Measurements from ENCODE around the gene ZNF764. TPM values are rescaled to one million over a fixed set of nuclear protein-coding genes. Genes with fewer than 3 reads are reported as not detected.

The ZNF764 gene
- total and polyA plus RNA-seq, 9 of the 15 experiments (the other 6 are each of a cell fraction or from before 2014, with no cell fraction given), result 0.69 to 10.1 (median 4.1) TPM

DNA sequence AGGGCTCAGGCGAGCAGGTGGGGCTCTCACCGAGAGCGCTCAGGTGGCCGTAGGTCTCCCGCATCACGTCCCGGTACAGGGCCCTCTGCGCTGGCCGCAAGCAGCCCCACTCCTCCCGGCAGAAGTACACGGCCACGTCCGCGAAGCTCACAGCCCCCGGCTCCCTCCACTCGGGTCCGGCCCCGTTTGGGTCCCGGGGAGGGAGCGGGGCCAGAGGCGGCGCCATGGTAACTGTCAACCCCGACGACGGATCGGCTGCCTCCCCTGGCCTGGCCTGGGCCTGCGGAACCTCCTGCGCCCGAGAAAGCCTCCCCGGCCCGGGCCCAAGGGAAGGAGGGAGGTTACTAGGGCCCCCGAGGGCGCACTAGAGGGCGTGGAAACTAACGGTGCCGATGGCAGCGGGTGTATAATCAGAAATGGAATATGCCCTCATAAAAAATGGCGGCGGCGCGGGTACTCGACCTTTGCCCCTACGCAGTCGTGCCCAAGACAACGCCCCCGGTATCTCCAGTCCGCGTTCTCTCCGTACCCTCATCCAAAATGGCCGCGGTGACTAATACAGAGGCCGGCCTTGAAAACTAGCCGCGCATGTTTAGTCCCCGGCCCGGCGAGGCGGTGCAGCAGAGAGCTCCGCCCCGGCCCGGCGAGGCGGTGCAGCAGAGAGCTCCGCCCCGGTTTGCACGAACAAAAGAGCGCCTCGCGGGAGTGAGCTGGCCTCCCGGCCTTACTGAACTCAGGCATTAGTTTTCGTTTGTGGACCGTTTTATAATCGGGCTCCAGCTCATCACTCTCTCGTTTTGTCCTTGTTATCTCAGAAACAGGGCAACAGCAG, at the start of gene ZNF764 (continued):
- TF ChIP-seq, protein P1, sequence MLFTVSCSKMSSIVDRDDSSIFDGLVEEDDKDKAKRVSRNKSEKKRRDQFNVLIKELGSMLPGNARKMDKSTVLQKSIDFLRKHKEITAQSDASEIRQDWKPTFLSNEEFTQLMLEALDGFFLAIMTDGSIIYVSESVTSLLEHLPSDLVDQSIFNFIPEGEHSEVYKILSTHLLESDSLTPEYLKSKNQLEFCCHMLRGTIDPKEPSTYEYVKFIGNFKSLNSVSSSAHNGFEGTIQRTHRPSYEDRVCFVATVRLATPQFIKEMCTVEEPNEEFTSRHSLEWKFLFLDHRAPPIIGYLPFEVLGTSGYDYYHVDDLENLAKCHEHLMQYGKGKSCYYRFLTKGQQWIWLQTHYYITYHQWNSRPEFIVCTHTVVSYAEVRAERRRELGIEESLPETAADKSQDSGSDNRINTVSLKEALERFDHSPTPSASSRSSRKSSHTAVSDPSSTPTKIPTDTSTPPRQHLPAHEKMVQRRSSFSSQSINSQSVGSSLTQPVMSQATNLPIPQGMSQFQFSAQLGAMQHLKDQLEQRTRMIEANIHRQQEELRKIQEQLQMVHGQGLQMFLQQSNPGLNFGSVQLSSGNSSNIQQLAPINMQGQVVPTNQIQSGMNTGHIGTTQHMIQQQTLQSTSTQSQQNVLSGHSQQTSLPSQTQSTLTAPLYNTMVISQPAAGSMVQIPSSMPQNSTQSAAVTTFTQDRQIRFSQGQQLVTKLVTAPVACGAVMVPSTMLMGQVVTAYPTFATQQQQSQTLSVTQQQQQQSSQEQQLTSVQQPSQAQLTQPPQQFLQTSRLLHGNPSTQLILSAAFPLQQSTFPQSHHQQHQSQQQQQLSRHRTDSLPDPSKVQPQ (CRISPR knock-in tag; IDR thresholded peaks at IDR 0.05; ENCODE audit: borderline replicate concordance), result no peak
- TF ChIP-seq HEY1 (CRISPR knock-in tag; IDR thresholded peaks at IDR 0.05; ENCODE audit: borderline replicate concordance) (no peak), ZNF764 (CRISPR knock-in tag; IDR thresholded peaks at IDR 0.05; ENCODE audit: low read depth) (no peak), SMAD1 (IDR thresholded peaks at IDR 0.05; ENCODE audit: low read depth, low read length, partially characterized antibody) (peak; percentile 33), RNF2 (IDR thresholded peaks at IDR 0.05) (peak; percentile 48; the same call in 1 of the 2 replicates), ZFX (CRISPR knock-in tag; IDR thresholded peaks at IDR 0.05) (peak; percentile 98), HDAC6 (IDR thresholded peaks at IDR 0.05; ENCODE audit: low read depth, low read length) (no peak), ZNF239 (CRISPR knock-in tag; IDR thresholded peaks at IDR 0.05) (0 out of 2 replicates have a peak, but pooled peaks have one; percentile 37), RBM34 (IDR thresholded peaks at IDR 0.05; ENCODE audit: borderline replicate concordance, insufficient read depth, low read length) (no peak), DIDO1 (tag; IDR thresholded peaks at IDR 0.05; ENCODE audit: low read depth) (peak; percentile 59; the same call in 1 of the 2 replicates), ZNF134 (CRISPR knock-in tag; conservative IDR thresholded peaks at IDR 0.05) (no peak), HSF4 (CRISPR knock-in tag; IDR thresholded peaks at IDR 0.05; ENCODE audit: borderline replicate concordance) (no peak), ZNF695 (CRISPR knock-in tag; IDR thresholded peaks at IDR 0.05) (no peak), THRAP3 (IDR thresholded peaks at IDR 0.05; ENCODE audit: borderline replicate concordance) (no peak), CBX2 (IDR thresholded peaks at IDR 0.05; ENCODE audit: insufficient read depth, low read length, poor library complexity, severe bottlenecking) (no peak), MYBL2 (IDR thresholded peaks at IDR 0.05; ENCODE audit: low read depth) (no peak), MYBL2 (CRISPR knock-in tag; IDR thresholded peaks at IDR 0.05; ENCODE audit: borderline replicate concordance) (no peak), MEIS2 (IDR thresholded peaks at IDR 0.05; ENCODE audit: partially characterized antibody) (no peak), ZBTB17 (CRISPR knock-in tag; IDR thresholded peaks at IDR 0.05) (peak; percentile 80), TAF7 (tag; IDR thresholded peaks at IDR 0.05) (peak; percentile 56; the same call in 1 of the 2 replicates), ZNF586 (CRISPR knock-in tag; conservative IDR thresholded peaks at IDR 0.05) (no peak)
- TF ChIP-seq, protein P2, sequence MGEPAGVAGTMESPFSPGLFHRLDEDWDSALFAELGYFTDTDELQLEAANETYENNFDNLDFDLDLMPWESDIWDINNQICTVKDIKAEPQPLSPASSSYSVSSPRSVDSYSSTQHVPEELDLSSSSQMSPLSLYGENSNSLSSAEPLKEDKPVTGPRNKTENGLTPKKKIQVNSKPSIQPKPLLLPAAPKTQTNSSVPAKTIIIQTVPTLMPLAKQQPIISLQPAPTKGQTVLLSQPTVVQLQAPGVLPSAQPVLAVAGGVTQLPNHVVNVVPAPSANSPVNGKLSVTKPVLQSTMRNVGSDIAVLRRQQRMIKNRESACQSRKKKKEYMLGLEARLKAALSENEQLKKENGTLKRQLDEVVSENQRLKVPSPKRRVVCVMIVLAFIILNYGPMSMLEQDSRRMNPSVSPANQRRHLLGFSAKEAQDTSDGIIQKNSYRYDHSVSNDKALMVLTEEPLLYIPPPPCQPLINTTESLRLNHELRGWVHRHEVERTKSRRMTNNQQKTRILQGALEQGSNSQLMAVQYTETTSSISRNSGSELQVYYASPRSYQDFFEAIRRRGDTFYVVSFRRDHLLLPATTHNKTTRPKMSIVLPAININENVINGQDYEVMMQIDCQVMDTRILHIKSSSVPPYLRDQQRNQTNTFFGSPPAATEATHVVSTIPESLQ (CRISPR knock-in tag; IDR thresholded peaks at IDR 0.05), result 0 out of 2 replicates have a peak, but pooled peaks have one; percentile 24
- TF ChIP-seq, protein P3, sequence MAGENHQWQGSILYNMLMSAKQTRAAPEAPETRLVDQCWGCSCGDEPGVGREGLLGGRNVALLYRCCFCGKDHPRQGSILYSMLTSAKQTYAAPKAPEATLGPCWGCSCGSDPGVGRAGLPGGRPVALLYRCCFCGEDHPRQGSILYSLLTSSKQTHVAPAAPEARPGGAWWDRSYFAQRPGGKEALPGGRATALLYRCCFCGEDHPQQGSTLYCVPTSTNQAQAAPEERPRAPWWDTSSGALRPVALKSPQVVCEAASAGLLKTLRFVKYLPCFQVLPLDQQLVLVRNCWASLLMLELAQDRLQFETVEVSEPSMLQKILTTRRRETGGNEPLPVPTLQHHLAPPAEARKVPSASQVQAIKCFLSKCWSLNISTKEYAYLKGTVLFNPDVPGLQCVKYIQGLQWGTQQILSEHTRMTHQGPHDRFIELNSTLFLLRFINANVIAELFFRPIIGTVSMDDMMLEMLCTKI (IDR thresholded peaks at IDR 0.05; ENCODE audit: partially characterized antibody), result no peak

All from K562 (cell line).